ENCODE data around the gene KIRREL2.

Gene KIRREL2

GRCh38 chr19:35845215-35846037 lies 11.3 kb upstream of the KIRREL2 start:
- DNase-seq = no peak

- DNase-seq = no peak
Measured at GRCh38 chr19:35846038-35846668, 10.6 kb upstream of the KIRREL2 start.

- DNase-seq = no peak
Measured at GRCh38 chr19:35847911-35848310, 8.8 kb upstream of the KIRREL2 start.

- no peak for DNase-seq
Measured at GRCh38 chr19:35848486-35848885, 8.2 kb upstream of the KIRREL2 start.

- no peak for DNase-seq
Measured at GRCh38 chr19:35848919-35849505, 7.7 kb upstream of the KIRREL2 start.

- no peak for DNase-seq
Measured at GRCh38 chr19:35851213-35852028, 5.3 kb upstream of the KIRREL2 start.

- DNase-seq = no peak
Measured at GRCh38 chr19:35852029-35852780, 4.5 kb upstream of the KIRREL2 start, which contains the start of gene NPHS1. TSS of gene NPHS1 (minus strand) at chr19:35852504. CDS start at chr19:35851837, 667 bp downstream.

- DNase-seq = no peak
Measured at GRCh38 chr19:35853038-35853756, 3.5 kb upstream of the KIRREL2 start.

- DNase-seq = no peak
Measured at GRCh38 chr19:35858311-35858710, 1.6 kb downstream of the KIRREL2 start.

- DNase-seq = no peak
Measured at GRCh38 chr19:35859414-35859813, 2.7 kb downstream of the KIRREL2 start.

GRCh38 chr19:35860436-35860817 lies 3.7 kb downstream of the KIRREL2 start:
- DNase-seq = no peak

- DNase-seq = no peak
Measured at GRCh38 chr19:35860818-35861639, 4.3 kb downstream of the KIRREL2 start.

- no peak for DNase-seq
Measured at GRCh38 chr19:35861640-35862160, 5.0 kb downstream of the KIRREL2 start.

- DNase-seq = no peak
Measured at GRCh38 chr19:35862528-35862927, 5.8 kb downstream of the KIRREL2 start.

GRCh38 chr19:35863018-35863417 lies 6.3 kb downstream of the KIRREL2 start:
- DNase-seq = no peak

- peak; percentile 74 for DNase-seq
Measured at GRCh38 chr19:35868172-35868822, 11.6 kb downstream of the KIRREL2 start, which contains the start of gene APLP1. TSS of gene APLP1 (plus strand) at chr19:35868574. CDS start at chr19:35868637, 63 bp downstream.

- DNase-seq = no peak
Measured at GRCh38 chr19:35868823-35869326, 12.2 kb downstream of the KIRREL2 start.

GRCh38 chr19:35869327-35870123 lies 12.8 kb downstream of the KIRREL2 start:
- DNase-seq = peak; percentile 75
